ENCODE measurements around the gene DUSP16. TPM values are rescaled to one million over a fixed set of nuclear protein-coding genes. Genes with fewer than 3 reads are reported as not detected.

Gene DUSP16
- total RNA-seq, 1 experiment from 2014 or later = 51.9 TPM

- ChIA-PET CTCF (no interaction called here), POLR2A (interaction anchor here (0.6 kb wide), 1 partner anchor 85 kb away, joined by 3 read pairs; no protein-coding TSS in a partner anchor)
- H3K4me1 Mint-ChIP-seq = peaks cover 12% of the 10 kb centered on the region
- no peak for TF ChIP-seq ATF6 (CRISPR knock-in tag; IDR thresholded peaks at IDR 0.05)
- TF ChIP-seq MLX (CRISPR knock-in tag; IDR thresholded peaks at IDR 0.05) = no peak
- TF ChIP-seq, protein P1, sequence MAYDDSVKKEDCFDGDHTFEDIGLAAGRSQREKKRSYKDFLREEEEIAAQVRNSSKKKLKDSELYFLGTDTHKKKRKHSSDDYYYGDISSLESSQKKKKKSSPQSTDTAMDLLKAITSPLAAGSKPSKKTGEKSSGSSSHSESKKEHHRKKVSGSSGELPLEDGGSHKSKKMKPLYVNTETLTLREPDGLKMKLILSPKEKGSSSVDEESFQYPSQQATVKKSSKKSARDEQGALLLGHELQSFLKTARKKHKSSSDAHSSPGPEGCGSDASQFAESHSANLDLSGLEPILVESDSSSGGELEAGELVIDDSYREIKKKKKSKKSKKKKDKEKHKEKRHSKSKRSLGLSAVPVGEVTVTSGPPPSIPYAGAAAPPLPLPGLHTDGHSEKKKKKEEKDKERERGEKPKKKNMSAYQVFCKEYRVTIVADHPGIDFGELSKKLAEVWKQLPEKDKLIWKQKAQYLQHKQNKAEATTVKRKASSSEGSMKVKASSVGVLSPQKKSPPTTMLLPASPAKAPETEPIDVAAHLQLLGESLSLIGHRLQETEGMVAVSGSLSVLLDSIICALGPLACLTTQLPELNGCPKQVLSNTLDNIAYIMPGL (CRISPR knock-in tag; IDR thresholded peaks at IDR 0.05) = no peak
- H3K27ac Mint-ChIP-seq = no peak overlapping the region
- peaks cover 40% of the 10 kb centered on the region for H3K36me3 Mint-ChIP-seq
- H3K4me3 Mint-ChIP-seq = no peak overlapping the region
- H3K9me3 Mint-ChIP-seq = no peaks in the 10 kb centered on the region
- ATAC-seq (no peak), DNase-seq (ENCODE audit: low spot score) (no peak)
- no peaks in the 10 kb centered on the region for H3K27me3 Mint-ChIP-seq (ENCODE audit: low read depth)
Measured at GRCh38 chr12:12482959-12483358, 79.7 kb downstream of the DUSP16 start.

- Mint-ChIP-seq H3K9me3 (no peaks in the 10 kb centered on the region), H3K27me3 (ENCODE audit: low read depth) (no peaks in the 10 kb centered on the region), H3K36me3 (peaks cover 47% of the 10 kb centered on the region), H3K4me1 (peaks cover 12% of the 10 kb centered on the region), H3K27ac (no peak overlapping the region), H3K4me3 (no peak overlapping the region)
- TF ChIP-seq ZMAT4 (CRISPR knock-in tag; IDR thresholded peaks at IDR 0.05) = no peak
- ChIA-PET CTCF (interaction anchor here (1.5 kb wide), 1 partner anchor 10 kb away, joined by 3 read pairs; no protein-coding TSS in a partner anchor), POLR2A (no interaction called here)
- ATAC-seq = no peak
- DNase-seq (ENCODE audit: low spot score) = no peak
Measured at GRCh38 chr12:12482150-12482761, 80.4 kb downstream of the DUSP16 start.

GRCh38 chr12:12481631-12482030, 81.0 kb downstream of the DUSP16 start:
- TF ChIP-seq, protein P2, sequence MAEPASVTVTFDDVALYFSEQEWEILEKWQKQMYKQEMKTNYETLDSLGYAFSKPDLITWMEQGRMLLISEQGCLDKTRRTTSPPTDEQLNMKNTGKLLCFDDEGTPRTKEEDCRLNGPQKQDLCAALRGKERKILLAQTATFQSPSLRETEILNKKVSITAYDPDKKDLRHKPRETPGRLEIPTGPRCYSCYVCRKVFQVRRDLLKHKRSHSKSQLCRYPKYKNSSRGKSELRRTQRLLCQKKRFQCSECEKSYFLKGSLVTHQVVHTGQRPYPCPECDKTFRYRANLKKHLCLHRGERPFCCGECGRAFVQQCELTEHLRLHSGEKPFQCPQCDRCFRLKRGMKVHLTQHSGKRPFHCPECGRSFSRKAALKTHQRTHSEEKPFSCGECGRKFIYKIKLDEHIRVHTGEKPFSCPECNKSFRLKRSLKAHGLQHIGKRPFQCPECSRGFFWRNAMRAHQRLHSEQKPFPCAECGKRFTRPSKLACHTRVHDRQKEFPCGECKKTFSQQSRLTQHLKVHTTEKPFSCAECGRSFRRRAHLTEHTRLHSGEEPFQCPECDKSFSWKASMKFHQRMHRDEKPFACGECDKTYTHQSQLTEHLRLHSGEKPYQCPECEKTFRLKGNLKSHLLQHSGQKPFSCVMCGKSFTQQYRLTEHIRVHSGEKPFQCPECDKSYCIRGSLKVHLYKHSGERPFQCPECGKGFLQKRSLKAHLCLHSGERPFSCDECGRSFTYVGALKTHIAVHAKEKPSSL (CRISPR knock-in tag; conservative IDR thresholded peaks at IDR 0.05) = no peak
- TF ChIP-seq E2F1 (CRISPR knock-in tag; IDR thresholded peaks at IDR 0.05) (no peak), KAT7 (CRISPR knock-in tag; IDR thresholded peaks at IDR 0.05; ENCODE audit: borderline replicate concordance) (no peak), MXD4 (CRISPR knock-in tag; IDR thresholded peaks at IDR 0.05; ENCODE audit: borderline replicate concordance) (no peak), CREM (CRISPR knock-in tag; IDR thresholded peaks at IDR 0.05) (no peak), ZBTB43 (CRISPR knock-in tag; IDR thresholded peaks at IDR 0.05) (no peak)
- no peaks in the 10 kb centered on the region for H3K27me3 Mint-ChIP-seq (ENCODE audit: low read depth)
- DNase-seq (ENCODE audit: low spot score) (no peak), ATAC-seq (no peak)
- H3K4me1 Mint-ChIP-seq = peaks cover 12% of the 10 kb centered on the region
- POLR2A ChIA-PET = no interaction called here
- peaks cover 47% of the 10 kb centered on the region for H3K36me3 Mint-ChIP-seq
- CTCF ChIA-PET = interaction anchor here (1.5 kb wide), 1 partner anchor 9 kb away, joined by 3 read pairs; no protein-coding TSS in a partner anchor
- H3K4me3 Mint-ChIP-seq = no peak overlapping the region
- no peak overlapping the region for H3K27ac Mint-ChIP-seq
- no peaks in the 10 kb centered on the region for H3K9me3 Mint-ChIP-seq

Measured in WTC11 (cell line).